Esophagus squamous epithelium (tissue), 5 donors: ENCODE results near the gene RP9. TPM values are rescaled to one million over a fixed set of nuclear protein-coding genes. Genes with fewer than 3 reads are reported as not detected.
A peak's percentile ranks its signal among the peaks of the same experiment; 100 is the strongest.

ENCODE experiments used
- DNase-seq: peaks from one replicate; lab custom pipeline; 2025; lab: John Stamatoyannopoulos, UW
- H3K27ac ChIP-seq, 4 donors: fragments of 200-600 bp; sonication (generic); one replicate each; pipeline ENCODE4 v1.5.1; 2016 to 2019; ENCODE audit warnings: mild to moderate bottlenecking in 1 of 4
- H3K27me3 ChIP-seq, 4 donors: fragments of 200-600 bp; sonication (generic); 1 replicate in 3 of 4; 2 replicates in 1 of 4; pipeline versions ENCODE4 v1.5.1 to v1.6.0; 2017 to 2021; ENCODE audit warnings: antibody characterized with exemption in 1 of 4
- H3K36me3 ChIP-seq, 3 donors: fragments of 200-600 bp; sonication (generic); one replicate each; pipeline ENCODE4 v1.5.1; 2016 to 2019
- H3K4me1 ChIP-seq, 3 donors: fragments of 200-600 bp; sonication (generic); one replicate each; pipeline ENCODE4 v1.5.1; 2017 to 2019
- H3K4me3 ChIP-seq, 4 donors: fragments of 200-600 bp; sonication (generic); 1 replicate in 3 of 4; 2 replicates in 1 of 4; pipeline ENCODE4 v1.5.1; 2016 to 2019; ENCODE audit warnings: mild to moderate bottlenecking in 2 of 4, moderate library complexity in 1 of 4
- H3K9me3 ChIP-seq, 3 donors: fragments of 200-600 bp; sonication (generic); one replicate each; pipeline ENCODE4 v1.5.1; 2016 to 2019
- CTCF ChIP-seq, 6 experiments: fragments of 450-650 bp in 4 of 6; fragments of 200-600 bp in 2 of 6; sonication (generic) in 2 of 6; IDR thresholded peaks; one replicate each; pipeline ENCODE4 v1.5.1; 2016 to 2019; ENCODE audit warnings: antibody characterized with exemption in 6 of 6, mild to moderate bottlenecking in 4 of 6, moderate library complexity in 4 of 6
- POLR2A ChIP-seq, 4 donors: fragments of 450-650 bp; IDR thresholded peaks; one replicate each; pipeline ENCODE4 v1.6.1; 2017; ENCODE audit warnings: antibody characterized with exemption in 4 of 4, mild to moderate bottlenecking in 4 of 4, moderate library complexity in 3 of 4
- WGBS, 2 donors: methylation state at CpG; one replicate each; pipeline ENCODE4 v1.1.5; 2018; 5-methylcytosine and 5-hydroxymethylcytosine counted together
- intact Hi-C: fragments of 100-400 bp; cut with DNase I; formaldehyde crosslinking; loops from one replicate; pipeline ENCODE4 v1.15.0; 2022
- total RNA-seq, 4 donors: library from RNA; depleted of rRNA; stranded (reverse); fragments of >200 nt; gene quantifications; one replicate each; pipeline ENCODE4 v1.1.0, GENCODE V29; 2016
- donor health status: DM: yes; HTN: yes; CAD: no.

The RP9 gene
- total RNA-seq, 4 donors from 2014 or later, result 1.5 to 5.9 (median 4.4) TPM

- intact Hi-C loops, result no loop called here
- H3K9me3 ChIP-seq, result no peaks in the 10 kb centered on the region
- peaks cover 0 to 15% (median 0%) of the 10 kb centered on the region in 3 donors for H3K4me1 ChIP-seq
- H3K4me3 ChIP-seq, result no peak overlapping the region
- 96% methylated on average over 3 of the region's 3 CpGs for WGBS, 2 donors
- DNase-seq, result no peak
- TF ChIP-seq CTCF (IDR thresholded peaks at IDR 0.05), result no peak
- no peak for TF ChIP-seq POLR2A (IDR thresholded peaks at IDR 0.05)
- H3K36me3 ChIP-seq, result no peaks in the 10 kb centered on the region
- H3K27ac ChIP-seq, result no peak overlapping the region
- H3K27me3 ChIP-seq, result no peaks in the 10 kb centered on the region
Observed at GRCh38 chr7:33118383-33118782, 9.2 kb upstream of the RP9 start.

- peaks cover 0 to 3% (median under 1%) of the 10 kb centered on the region in 3 donors for H3K4me1 ChIP-seq
- no peaks in the 10 kb centered on the region for H3K27me3 ChIP-seq
- no peak for DNase-seq
- H3K27ac ChIP-seq, result no peak overlapping the region
- H3K9me3 ChIP-seq, result no peaks in the 10 kb centered on the region
- TF ChIP-seq CTCF (IDR thresholded peaks at IDR 0.05), result no peak
- TF ChIP-seq POLR2A (IDR thresholded peaks at IDR 0.05), result no peak
- intact Hi-C loops, result no loop called here
- H3K36me3 ChIP-seq, result no peaks in the 10 kb centered on the region
- H3K4me3 ChIP-seq, result no peak overlapping the region
Observed at GRCh38 chr7:33114976-33115375, 5.8 kb upstream of the RP9 start.

- WGBS, 2 donors, result 50 to 56% methylated on average over 3 of the region's 3 CpGs
- no peaks in the 10 kb centered on the region for H3K27me3 ChIP-seq
- no peaks in the 10 kb centered on the region for H3K36me3 ChIP-seq
- no peak overlapping the region for H3K4me3 ChIP-seq
- no peak for TF ChIP-seq POLR2A (IDR thresholded peaks at IDR 0.05)
- no peak for TF ChIP-seq CTCF (IDR thresholded peaks at IDR 0.05)
- peaks cover 17 to 32% (median 24%) of the 10 kb centered on the region in 3 donors for H3K4me1 ChIP-seq
- intact Hi-C loops, result no loop called here
- H3K9me3 ChIP-seq, result no peaks in the 10 kb centered on the region
- no peak for DNase-seq
- H3K27ac ChIP-seq, result no peak overlapping the region
Observed at GRCh38 chr7:33111614-33112013, 2.4 kb upstream of the RP9 start.

- 12 to 17% methylated on average over 11 of the region's 11 CpGs for WGBS, 2 donors
Observed at GRCh38 chr7:33109758-33110238, 594 bp upstream of the RP9 start.

More at GRCh38 chr7:33109758-33110238, 594 bp upstream of the RP9 start:
- no peaks in the 10 kb centered on the region for H3K27me3 ChIP-seq
- intact Hi-C loops, result no loop called here
- DNase-seq, result no peak
- peak overlapping the region; percentile 70 to 98 (median 96) for H3K4me3 ChIP-seq
- TF ChIP-seq POLR2A (IDR thresholded peaks at IDR 0.05), result no peak
- TF ChIP-seq CTCF (IDR thresholded peaks at IDR 0.05), result peak in 1 of 6 experiments; percentile 0
- H3K4me1 ChIP-seq, result peaks cover 17 to 45% (median 24%) of the 10 kb centered on the region in 3 donors
- H3K27ac ChIP-seq, result peak overlapping the region in 2 of 4 donors; percentile 29 to 88
- H3K36me3 ChIP-seq, result no peaks in the 10 kb centered on the region
- H3K9me3 ChIP-seq, result no peaks in the 10 kb centered on the region
